HEK293 (cell line): ENCODE measurements around the gene TTLL4.

Source experiments
- FEZF1 ChIP-seq: fragments of 450-650 bp; formaldehyde crosslinking; IDR thresholded peaks from 2 replicates; pipeline ENCODE4 v1.5.1; 2016; ENCODE audit warnings: missing biosample characterization, missing genetic modification characterization
- GLIS1 ChIP-seq: fragments of 450-650 bp; formaldehyde crosslinking; IDR thresholded peaks from 2 replicates; pipeline ENCODE4 v1.5.1; 2016; ENCODE audit warnings: missing biosample characterization, missing genetic modification characterization
- GLIS2 ChIP-seq: fragments of 450-650 bp; formaldehyde crosslinking; IDR thresholded peaks from 2 replicates; pipeline ENCODE4 v1.5.1; 2016; ENCODE audit warnings: missing biosample characterization, missing genetic modification characterization
- PRDM2 ChIP-seq: fragments of 450-650 bp; formaldehyde crosslinking; IDR thresholded peaks from 2 replicates; pipeline ENCODE4 v1.5.1; 2016; ENCODE audit warnings: missing biosample characterization, missing genetic modification characterization, borderline replicate concordance
- REPIN1 ChIP-seq: fragments of 450-650 bp; formaldehyde crosslinking; IDR thresholded peaks from 2 replicates; pipeline ENCODE4 v1.5.1; 2017; ENCODE audit warnings: missing biosample characterization, missing genetic modification characterization, low read depth
- SCRT1 ChIP-seq: fragments of 450-650 bp; formaldehyde crosslinking; IDR thresholded peaks from 2 replicates; pipeline ENCODE4 v1.5.1; 2016; ENCODE audit warnings: missing biosample characterization, missing genetic modification characterization, borderline replicate concordance
- YY1 ChIP-seq: fragments of 450-650 bp; formaldehyde crosslinking; IDR thresholded peaks from 2 replicates; pipeline ENCODE4 v1.5.1; 2018; ENCODE audit warnings: missing biosample characterization, missing genetic modification characterization
- ZNF146 ChIP-seq: fragments of 450-650 bp; formaldehyde crosslinking; IDR thresholded peaks from 2 replicates; pipeline ENCODE4 v1.5.1; 2016; ENCODE audit warnings: missing biosample characterization, missing genetic modification characterization
- ZNF148 ChIP-seq: fragments of 450-650 bp; formaldehyde crosslinking; IDR thresholded peaks from 2 replicates; pipeline ENCODE4 v1.5.0; 2017; ENCODE audit warnings: missing biosample characterization, missing genetic modification characterization, borderline replicate concordance
- ZNF174 ChIP-seq: fragments of 450-650 bp; formaldehyde crosslinking; IDR thresholded peaks from 2 replicates; pipeline ENCODE4 v1.5.0; 2017; ENCODE audit warnings: missing biosample characterization, mild to moderate bottlenecking, missing genetic modification characterization
- ZNF19 ChIP-seq: fragments of 450-650 bp; formaldehyde crosslinking; IDR thresholded peaks from 2 replicates; pipeline ENCODE4; 2016; ENCODE audit warnings: missing biosample characterization, missing genetic modification characterization, low read depth
- ZNF311 ChIP-seq: fragments of 450-650 bp; formaldehyde crosslinking; IDR thresholded peaks from 2 replicates; pipeline ENCODE4 v1.5.1; 2017; ENCODE audit warnings: missing biosample characterization, missing genetic modification characterization, borderline replicate concordance
- ZNF341 ChIP-seq: fragments of 450-650 bp; formaldehyde crosslinking; IDR thresholded peaks from 2 replicates; pipeline ENCODE4; 2016; ENCODE audit warnings: low read depth, missing biosample characterization, missing genetic modification characterization
- ZNF510 ChIP-seq: fragments of 450-650 bp; formaldehyde crosslinking; IDR thresholded peaks from 2 replicates; pipeline ENCODE4 v1.5.1; 2018; ENCODE audit warnings: mild to moderate bottlenecking, missing genetic modification characterization, missing biosample characterization; ENCODE audit not compliant: insufficient replicate concordance
- ZNF561 ChIP-seq: fragments of 450-650 bp; IDR thresholded peaks from 2 replicates; pipeline ENCODE4 v1.5.1; 2018; ENCODE audit warnings: missing biosample characterization, missing genetic modification characterization, borderline replicate concordance
- ZNF623 ChIP-seq: fragments of 450-650 bp; formaldehyde crosslinking; IDR thresholded peaks from 2 replicates; pipeline ENCODE4 v1.5.1; 2016; ENCODE audit warnings: missing biosample characterization, missing genetic modification characterization
- ZNF629 ChIP-seq: fragments of 450-650 bp; formaldehyde crosslinking; IDR thresholded peaks from 2 replicates; pipeline ENCODE4 v1.5.1; 2017; ENCODE audit warnings: missing biosample characterization, missing genetic modification characterization
- ZNF654 ChIP-seq: fragments of 450-650 bp; formaldehyde crosslinking; IDR thresholded peaks from 2 replicates; pipeline ENCODE4 v1.5.1; 2016; ENCODE audit warnings: low read depth, missing biosample characterization, missing genetic modification characterization
- ZNF707 ChIP-seq: fragments of 450-650 bp; formaldehyde crosslinking; IDR thresholded peaks from 2 replicates; pipeline ENCODE4 v1.5.1; 2016; ENCODE audit warnings: missing biosample characterization, missing genetic modification characterization
- ZXDB ChIP-seq: fragments of 450-650 bp; formaldehyde crosslinking; IDR thresholded peaks from 2 replicates; pipeline ENCODE4 v1.5.1; 2016; ENCODE audit warnings: missing biosample characterization, missing genetic modification characterization
- TF ChIP-seq, protein P1 (sequence below): fragments of 450-650 bp; IDR thresholded peaks from 2 replicates; pipeline ENCODE4 v1.5.1; 2018; ENCODE audit warnings: missing biosample characterization, mild to moderate bottlenecking, missing genetic modification characterization
- TF ChIP-seq, protein P2 (sequence below): fragments of 450-650 bp; formaldehyde crosslinking; IDR thresholded peaks from 2 replicates; pipeline ENCODE4 v1.5.1; 2016; ENCODE audit warnings: missing biosample characterization, missing genetic modification characterization

TTLL4 gene

GRCh38 chr2:218710687-218711549 is at the start of gene TTLL4 (continued):
- no peak for TF ChIP-seq PRDM2
- TF ChIP-seq YY1 (tag by site-specific recombination): no peak; the same call in 1 of the 2 replicates
- TF ChIP-seq ZNF561 (tag by site-specific recombination): peak; percentile 56; the same call in 1 of the 2 replicates
- TF ChIP-seq, protein P1, sequence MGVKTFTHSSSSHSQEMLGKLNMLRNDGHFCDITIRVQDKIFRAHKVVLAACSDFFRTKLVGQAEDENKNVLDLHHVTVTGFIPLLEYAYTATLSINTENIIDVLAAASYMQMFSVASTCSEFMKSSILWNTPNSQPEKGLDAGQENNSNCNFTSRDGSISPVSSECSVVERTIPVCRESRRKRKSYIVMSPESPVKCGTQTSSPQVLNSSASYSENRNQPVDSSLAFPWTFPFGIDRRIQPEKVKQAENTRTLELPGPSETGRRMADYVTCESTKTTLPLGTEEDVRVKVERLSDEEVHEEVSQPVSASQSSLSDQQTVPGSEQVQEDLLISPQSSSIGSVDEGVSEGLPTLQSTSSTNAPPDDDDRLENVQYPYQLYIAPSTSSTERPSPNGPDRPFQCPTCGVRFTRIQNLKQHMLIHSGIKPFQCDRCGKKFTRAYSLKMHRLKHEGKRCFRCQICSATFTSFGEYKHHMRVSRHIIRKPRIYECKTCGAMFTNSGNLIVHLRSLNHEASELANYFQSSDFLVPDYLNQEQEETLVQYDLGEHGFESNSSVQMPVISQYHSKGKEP (tag by site-specific recombination): no peak
- peak; percentile 21; the same call in 1 of the 2 replicates for TF ChIP-seq ZNF341 (tag by site-specific recombination)
- no peak for TF ChIP-seq ZNF707
- TF ChIP-seq, protein P2, sequence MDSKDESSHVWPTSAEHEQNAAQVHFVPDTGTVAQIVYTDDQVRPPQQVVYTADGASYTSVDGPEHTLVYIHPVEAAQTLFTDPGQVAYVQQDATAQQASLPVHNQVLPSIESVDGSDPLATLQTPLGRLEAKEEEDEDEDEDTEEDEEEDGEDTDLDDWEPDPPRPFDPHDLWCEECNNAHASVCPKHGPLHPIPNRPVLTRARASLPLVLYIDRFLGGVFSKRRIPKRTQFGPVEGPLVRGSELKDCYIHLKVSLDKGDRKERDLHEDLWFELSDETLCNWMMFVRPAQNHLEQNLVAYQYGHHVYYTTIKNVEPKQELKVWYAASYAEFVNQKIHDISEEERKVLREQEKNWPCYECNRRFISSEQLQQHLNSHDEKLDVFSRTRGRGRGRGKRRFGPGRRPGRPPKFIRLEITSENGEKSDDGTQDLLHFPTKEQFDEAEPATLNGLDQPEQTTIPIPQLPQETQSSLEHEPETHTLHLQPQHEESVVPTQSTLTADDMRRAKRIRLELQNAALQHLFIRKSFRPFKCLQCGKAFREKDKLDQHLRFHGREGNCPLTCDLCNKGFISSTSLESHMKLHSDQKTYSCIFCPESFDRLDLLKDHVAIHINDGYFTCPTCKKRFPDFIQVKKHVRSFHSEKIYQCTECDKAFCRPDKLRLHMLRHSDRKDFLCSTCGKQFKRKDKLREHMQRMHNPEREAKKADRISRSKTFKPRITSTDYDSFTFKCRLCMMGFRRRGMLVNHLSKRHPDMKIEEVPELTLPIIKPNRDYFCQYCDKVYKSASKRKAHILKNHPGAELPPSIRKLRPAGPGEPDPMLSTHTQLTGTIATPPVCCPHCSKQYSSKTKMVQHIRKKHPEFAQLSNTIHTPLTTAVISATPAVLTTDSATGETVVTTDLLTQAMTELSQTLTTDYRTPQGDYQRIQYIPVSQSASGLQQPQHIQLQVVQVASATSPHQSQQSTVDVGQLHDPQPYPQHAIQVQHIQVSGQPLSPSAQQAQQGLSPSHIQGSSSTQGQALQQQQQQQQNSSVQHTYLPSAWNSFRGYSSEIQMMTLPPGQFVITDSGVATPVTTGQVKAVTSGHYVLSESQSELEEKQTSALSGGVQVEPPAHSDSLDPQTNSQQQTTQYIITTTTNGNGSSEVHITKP (tag by site-specific recombination): no peak
- TF ChIP-seq FEZF1 (tag by site-specific recombination): no peak
- no peak for TF ChIP-seq ZNF510
- TF ChIP-seq SCRT1: no peak
- peak; percentile 74 for TF ChIP-seq GLIS1
- TF ChIP-seq ZNF623: no peak
- no peak for TF ChIP-seq ZNF19 (tag by site-specific recombination)
- TF ChIP-seq ZNF146 (tag by site-specific recombination): no peak; the same call in 1 of the 2 replicates
- TF ChIP-seq ZNF174 (tag by site-specific recombination): no peak
- TF ChIP-seq ZNF654 (tag by site-specific recombination): no peak
- no peak; the same call in none of the 2 replicates for TF ChIP-seq ZXDB (tag by site-specific recombination)
- TF ChIP-seq ZNF148 (tag by site-specific recombination): no peak
- TF ChIP-seq GLIS2: peak; percentile 98
- TF ChIP-seq ZNF629: peak; percentile 52; the same call in 1 of the 2 replicates
- TF ChIP-seq ZNF311 (tag by site-specific recombination): no peak
- no peak for TF ChIP-seq REPIN1
